Colon (tissue), 2 donors: Measurements from ENCODE around the gene UBQLN2.
"Not testable (repeated sequence)": the region's sequence is repeated elsewhere in the genome, so short reads cannot be mapped to it uniquely, and the experiment has no call there.

Experiments
- FAIRE-seq: peaks from 2 replicates; lab custom pipeline; 2012; peaks lifted over from hg19 to GRCh38; lab: Jason Lieb, UNC
- donor health status: control.
- donor health status: control.

The UBQLN2 gene

DNA sequence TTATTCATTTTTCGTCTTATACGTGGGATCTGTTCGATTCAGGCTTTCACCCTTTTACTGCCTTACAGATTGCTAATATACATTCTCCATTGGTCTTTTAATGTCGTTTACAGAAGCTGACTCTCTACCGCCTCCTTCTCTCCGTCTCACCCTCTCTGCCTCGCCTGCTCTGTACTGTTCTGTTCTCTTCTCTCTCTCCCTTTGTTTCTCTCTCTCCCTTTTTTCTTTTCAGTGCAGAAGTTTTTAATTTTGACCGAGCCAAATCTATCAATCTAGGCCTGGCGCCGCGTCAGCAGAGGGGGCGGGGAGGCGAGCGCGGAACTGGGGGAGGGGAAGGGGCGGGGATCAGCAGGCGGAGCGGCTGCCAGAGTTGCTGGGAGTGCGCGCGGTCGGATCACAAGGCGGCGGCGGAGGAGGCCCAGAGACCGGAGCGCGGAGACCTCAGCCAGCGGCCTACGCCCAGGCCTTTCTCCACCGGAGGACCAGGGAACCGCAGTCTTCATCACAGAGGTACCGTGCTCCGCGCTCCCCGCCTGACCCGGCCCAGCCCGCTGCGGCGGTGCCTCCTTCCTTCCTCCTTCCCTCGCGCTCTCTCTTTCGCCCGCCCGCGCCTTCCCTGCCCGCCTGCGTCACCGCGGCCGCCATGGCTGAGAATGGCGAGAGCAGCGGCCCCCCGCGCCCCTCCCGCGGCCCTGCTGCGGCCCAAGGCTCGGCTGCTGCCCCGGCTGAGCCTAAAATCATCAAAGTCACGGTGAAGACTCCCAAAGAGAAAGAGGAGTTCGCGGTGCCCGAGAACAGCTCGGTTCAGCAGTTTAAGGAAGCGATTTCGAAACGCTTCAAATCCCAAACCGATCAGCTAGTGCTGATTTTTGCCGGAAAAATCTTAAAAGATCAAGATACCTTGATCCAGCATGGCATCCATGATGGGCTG, at the start of gene UBQLN2:
Gene UBQLN2, plus strand, starts transcription at position 397 of the 931 bp plus-strand sequence. Its CDS starts 247 bp downstream, at position 644.
- FAIRE-seq = no peak

DNA sequence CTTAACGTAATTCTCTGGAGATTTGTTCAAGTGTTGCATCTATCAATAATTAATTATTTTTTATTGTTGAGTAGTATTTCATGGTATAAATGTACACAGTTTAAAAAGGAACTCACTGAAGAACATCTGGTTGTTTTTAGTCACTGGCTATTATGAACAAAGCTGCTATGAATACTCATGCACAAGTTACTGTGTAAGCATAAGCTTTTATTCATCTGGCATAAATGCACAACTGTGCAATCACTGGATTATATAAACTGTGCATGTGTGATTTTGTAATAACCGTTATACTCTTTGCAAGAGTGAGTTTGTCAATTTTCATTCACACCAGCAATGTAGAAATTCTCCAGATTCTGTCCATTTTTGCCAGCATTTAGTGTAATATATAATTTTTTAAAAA, 43.8 kb upstream of the UBQLN2 start:
- FAIRE-seq = no peak

DNA sequence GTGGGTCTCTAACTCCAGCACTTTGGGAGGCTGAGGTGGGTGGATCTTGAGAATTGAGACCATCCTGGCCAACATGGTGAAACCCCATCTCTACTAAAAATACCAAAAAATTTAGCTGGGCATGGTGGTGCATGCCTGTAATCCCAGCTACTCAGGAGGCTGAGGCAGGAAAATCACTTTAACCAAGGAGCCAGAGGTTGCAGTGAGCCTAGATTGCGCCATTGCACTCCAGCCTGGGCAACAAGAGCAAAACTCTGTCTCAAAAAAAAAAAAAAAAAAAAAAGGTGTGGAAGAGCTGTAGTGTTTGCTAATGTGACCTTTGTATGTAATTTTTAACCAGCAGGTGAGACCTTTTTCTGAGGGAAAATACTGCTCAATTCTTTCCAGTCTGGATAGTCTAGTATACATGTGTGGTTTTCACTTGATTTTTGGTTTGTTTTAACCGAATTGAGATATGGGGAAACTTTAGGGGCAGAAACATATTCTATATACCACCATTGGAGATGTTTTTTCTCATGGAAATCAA, 33.9 kb upstream of the UBQLN2 start:
- not testable (repeated sequence) for FAIRE-seq

GRCh38 chrX:56530011-56530410, 33.4 kb upstream of the UBQLN2 start:
- no peak for FAIRE-seq

DNA sequence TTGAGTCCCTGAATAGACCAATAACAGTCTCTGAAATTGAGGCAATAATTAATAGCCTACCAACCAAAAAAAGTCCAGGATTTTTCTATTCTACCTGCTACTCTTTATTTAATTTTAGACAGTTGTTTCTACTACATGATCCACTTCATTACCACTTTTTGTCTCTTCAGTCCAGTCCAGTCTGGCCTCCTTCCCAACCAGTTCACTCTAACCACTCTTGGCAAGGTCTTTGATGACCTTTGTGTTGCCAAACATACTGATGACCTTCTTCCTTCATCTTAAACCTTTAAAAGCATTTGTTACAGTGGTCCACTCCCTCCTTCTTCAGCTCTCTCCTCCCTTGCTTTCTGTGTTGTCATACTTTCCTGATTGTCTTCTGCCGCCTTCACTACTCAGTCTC, 12.8 kb upstream of the UBQLN2 start:
- FAIRE-seq = no peak

- peak; percentile 85 for FAIRE-seq
These were observed 8.6 kb upstream of the UBQLN2 start for GRCh38 chrX:56554870-56555269.

DNA sequence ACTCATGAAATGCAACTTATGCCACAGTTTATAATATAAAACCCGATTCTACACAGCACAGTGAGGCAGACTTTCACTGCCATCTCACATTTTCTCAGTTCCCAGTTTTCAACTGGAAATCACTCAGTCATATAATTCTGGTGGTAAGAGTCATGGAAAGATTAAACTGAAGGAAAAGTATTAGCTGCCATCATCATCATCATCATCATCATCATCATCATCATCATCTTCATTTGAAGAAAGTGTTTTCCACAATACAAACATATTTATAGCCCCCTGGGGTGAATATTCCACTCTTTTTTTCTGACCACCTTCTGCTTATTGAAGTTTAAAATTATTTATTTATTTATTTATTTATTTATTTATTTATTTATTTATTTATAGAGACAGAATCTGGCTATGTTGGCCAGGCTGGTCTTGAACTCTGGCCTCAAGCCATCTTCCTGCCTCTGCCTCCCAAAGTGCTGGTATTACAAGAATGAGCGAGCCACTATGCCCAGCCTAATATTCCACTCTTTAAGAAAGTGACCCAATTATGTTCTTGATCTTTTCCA, 6.0 kb upstream of the UBQLN2 start:
- peak; percentile 14 for FAIRE-seq

GRCh38 chrX:56564164-56564885, 898 bp downstream of the UBQLN2 start:
- FAIRE-seq = no peak

GRCh38 chrX:56564921-56565840, 1.8 kb downstream of the UBQLN2 start:
- no peak for FAIRE-seq

- FAIRE-seq = no peak
These were observed 6.1 kb downstream of the UBQLN2 start for GRCh38 chrX:56569378-56570057.

GRCh38 chrX:56572975-56573374, 9.5 kb downstream of the UBQLN2 start:
- no peak for FAIRE-seq

DNA sequence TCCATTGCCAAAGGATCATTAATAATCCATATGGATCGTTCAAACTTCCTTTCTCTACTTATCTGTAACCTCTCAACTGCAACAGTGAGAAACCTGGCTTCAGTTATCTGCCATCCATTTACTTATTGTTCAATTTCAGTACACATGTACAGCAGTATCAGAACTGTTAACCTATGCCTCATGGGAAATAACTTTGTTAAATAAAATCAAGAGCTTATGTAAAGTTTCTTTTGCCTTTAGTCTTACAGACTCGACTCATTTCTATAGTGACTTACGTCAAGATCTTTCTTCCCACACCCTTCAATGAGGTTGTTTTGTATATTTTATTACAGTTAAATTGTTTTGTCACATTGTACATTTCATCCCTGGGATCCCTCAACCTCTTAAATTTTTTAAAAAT, 11.4 kb downstream of the UBQLN2 start:
- FAIRE-seq = no peak

DNA sequence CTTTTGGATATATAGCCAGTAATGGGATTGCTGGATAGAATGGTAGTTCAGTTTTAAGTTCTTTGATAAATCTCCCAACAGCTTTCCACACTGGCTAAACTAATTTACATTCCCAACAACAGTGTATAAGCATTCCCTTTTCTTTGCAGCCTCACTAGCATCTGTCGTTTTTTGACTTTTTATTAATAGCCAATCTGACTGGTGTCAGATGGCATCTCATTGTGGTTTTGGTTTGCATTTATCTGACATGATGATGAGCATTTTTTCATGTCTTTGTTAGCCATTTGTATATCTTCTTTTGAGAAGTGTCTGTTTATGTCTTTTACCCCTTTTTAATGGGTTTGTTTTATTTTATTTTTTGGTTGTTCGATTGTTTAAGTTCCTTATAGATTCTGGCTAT, 13.3 kb downstream of the UBQLN2 start:
- peak; percentile 31 for FAIRE-seq

DNA sequence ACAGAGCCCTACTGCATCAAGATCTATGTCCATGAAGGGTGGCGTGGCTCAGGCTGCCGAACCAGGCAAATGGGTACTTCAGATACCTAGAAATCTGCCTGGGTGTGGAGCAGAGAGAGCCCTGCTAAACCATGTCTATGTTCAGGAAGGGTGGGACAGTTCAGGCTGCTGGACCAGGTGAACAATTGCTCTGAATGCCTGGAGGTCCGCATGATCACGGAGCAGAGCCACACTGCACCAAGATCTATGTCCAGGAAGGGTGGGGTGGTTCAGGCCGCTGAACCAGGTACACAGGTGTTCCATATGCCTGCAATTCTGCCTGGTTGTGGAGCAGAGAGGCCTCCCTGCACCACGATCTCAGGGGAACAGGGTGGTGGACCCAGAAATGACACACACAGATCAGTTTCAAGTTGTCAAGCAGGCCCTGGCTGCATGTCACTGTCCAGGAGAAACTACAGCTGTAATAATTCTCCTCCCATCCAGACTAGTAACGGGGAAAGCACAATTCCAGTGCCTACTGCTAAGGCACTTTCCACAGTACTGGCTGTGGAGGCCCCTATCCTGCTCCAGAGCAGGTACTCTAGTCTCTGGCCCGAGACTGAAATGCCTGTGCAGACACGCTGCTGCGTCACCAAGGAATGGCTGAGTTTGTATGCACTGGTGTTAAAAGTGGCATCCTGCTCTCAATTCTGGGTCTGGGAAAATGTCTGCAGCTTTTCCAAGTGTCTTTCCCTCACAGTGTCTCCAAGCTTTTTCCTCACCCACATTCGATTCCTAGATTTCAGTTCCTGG, 25.2 kb downstream of the UBQLN2 start:
- no peak for FAIRE-seq

DNA sequence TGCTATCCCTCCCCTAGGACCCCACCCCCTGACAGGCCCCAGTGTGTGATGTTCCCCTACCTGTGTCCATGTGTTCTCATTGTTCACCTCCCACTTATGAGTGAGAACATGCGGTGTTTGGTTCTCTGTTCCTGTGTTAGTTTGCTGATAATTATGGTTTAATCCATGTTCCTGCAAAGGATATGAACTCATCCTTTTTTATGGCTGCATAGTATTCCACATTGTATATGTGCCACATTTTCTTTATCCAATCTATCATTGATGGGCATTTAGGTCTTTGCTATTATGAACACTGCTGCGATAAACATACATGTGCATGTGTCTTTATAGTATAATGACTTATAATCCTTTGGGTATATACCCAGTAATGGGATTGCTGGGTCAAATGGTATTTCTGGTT, 28.4 kb downstream of the UBQLN2 start:
- not testable (repeated sequence) for FAIRE-seq

DNA sequence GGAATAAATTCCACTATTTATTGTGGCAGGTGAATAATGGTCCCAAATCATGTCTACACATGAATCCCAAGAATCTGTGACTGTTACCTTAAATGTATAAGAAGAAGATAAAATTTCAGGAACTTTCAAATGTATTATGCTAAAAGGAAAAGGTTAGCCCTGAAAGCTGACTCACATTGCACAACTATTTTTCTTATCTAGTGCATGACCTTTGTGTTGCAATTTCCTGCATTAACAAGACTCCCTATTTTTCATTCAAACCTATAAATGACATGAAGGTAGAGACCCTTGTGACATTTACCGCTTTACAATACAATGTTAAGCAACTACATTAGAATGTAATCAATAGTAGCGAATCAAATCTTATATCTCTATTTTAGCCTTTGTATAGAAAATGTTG, 36.7 kb downstream of the UBQLN2 start:
- FAIRE-seq = no peak

DNA sequence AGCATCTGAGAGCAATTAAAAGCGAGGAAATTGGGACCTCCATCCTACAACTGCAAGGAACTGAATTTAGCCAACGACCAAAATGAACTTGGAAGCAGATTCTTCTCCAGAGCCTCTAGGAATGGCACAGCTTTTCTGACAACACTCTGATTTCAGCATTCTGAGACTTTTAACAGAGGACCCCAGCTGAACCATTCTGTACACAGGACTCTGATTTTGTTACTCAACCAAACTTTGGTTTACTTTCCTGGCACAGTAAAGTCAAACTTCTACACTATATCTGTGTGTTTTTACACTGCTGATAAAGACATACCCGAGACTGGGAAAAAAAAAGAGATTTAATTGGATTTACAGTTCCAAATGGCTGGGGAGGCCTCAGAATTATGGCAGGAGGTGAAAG, 37.6 kb downstream of the UBQLN2 start:
- FAIRE-seq = no peak

DNA sequence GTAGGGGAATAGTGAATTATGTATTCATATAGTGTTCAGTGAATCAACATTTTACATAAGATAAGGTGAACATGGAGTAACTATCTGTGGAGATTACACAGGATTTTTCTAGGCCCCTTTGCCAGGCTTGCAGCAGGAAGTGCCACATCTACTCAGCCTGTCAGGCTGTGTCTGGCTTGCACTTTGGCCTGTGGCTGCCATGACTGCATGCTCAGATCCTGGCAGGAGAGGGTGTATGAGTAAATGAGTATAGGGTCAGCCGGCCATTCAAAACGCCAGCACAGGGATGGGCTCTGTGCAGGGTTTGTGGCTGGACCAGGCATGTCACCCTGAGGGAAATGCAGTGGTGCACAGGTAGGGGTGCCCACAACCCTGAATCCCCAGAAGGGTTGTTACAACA, 51.9 kb downstream of the UBQLN2 start:
- no peak for FAIRE-seq
